CD4-positive, alpha-beta T cell (primary cell): ENCODE data around the gene CPO. TPM values are rescaled to one million over a fixed set of nuclear protein-coding genes. Genes with fewer than 3 reads are reported as not detected.

Experiments used
- ATAC-seq: fragments of 200-7000 bp; cut with Tn5 transposase; one replicate; pipeline ENCODE4 v1.10.0; 2022; ENCODE audit warnings: mild to moderate bottlenecking; ENCODE audit not compliant: poor library complexity
- CTCF ChIA-PET: fragments of 350-600 bp; sonication (Branson Sonifier 250); formaldehyde crosslinking; loops from one replicate; lab custom pipeline; 2021; ENCODE audit warnings: antibody characterized with exemption, inconsistent platforms; lab: Charles Lee
- POLR2A ChIA-PET: fragments of 350-600 bp; sonication (Branson Sonifier 250); formaldehyde crosslinking; loops from one replicate; lab custom pipeline; 2021; ENCODE audit warnings: antibody characterized with exemption, inconsistent platforms; lab: Charles Lee
- DNase-seq, 14 experiments: peaks; one replicate each; pipeline ENCODE4 v3.0.0-alpha.2; 2013 to 2020; ENCODE audit warnings: mixed read lengths in 2 of 14
- H3K27ac ChIP-seq, 2 donors: one replicate each; pipeline versions ENCODE4 v1.5.1 to v1.7.0; 2013; ENCODE audit warnings: low read length in 2 of 2, low read depth in 1 of 2, mild to moderate bottlenecking in 1 of 2
- H3K27me3 ChIP-seq, 2 experiments: 1 replicate in 1 of 2; 2 replicates in 1 of 2; pipeline versions ENCODE4 v1.6.1 to v1.7.0; 2013; ENCODE audit warnings: low read length in 2 of 2, control low read depth in 1 of 2, mild to moderate bottlenecking in 1 of 2, moderate library complexity in 1 of 2; ENCODE audit not compliant: insufficient read depth in 2 of 2, control insufficient read depth in 1 of 2
- H3K36me3 ChIP-seq: one replicate; pipeline ENCODE4 v1.6.1; 2013; ENCODE audit warnings: low read length, control low read depth; ENCODE audit not compliant: insufficient read depth
- H3K4me1 ChIP-seq: one replicate; pipeline ENCODE4 v1.6.1; 2013; ENCODE audit warnings: low read length, control low read depth; ENCODE audit not compliant: insufficient read depth
- H3K4me3 ChIP-seq: one replicate; pipeline ENCODE4 v1.5.1; 2013; ENCODE audit warnings: mild to moderate bottlenecking, low read length, moderate library complexity
- H3K9me3 ChIP-seq, 2 experiments: 1 replicate in 1 of 2; 2 replicates in 1 of 2; pipeline versions ENCODE4 v1.6.1 to v1.7.0; 2013; ENCODE audit warnings: low read length in 2 of 2, mild to moderate bottlenecking in 2 of 2, control low read depth in 1 of 2, moderate library complexity in 1 of 2; ENCODE audit not compliant: control insufficient read depth in 1 of 2, insufficient read depth in 1 of 2
- H3K27ac Mint-ChIP-seq: one replicate; pipeline ENCODE4 v1.8.0; 2020; ENCODE audit warnings: mixed read lengths
- H3K27me3 Mint-ChIP-seq: one replicate; pipeline ENCODE4 v1.8.0; 2021; ENCODE audit warnings: mixed read lengths
- H3K36me3 Mint-ChIP-seq: one replicate; pipeline ENCODE4 v1.8.0; 2021; ENCODE audit warnings: low read depth, mixed read lengths
- H3K4me1 Mint-ChIP-seq: one replicate; pipeline ENCODE4 v1.8.0; 2021; ENCODE audit warnings: low read depth, mixed read lengths
- H3K4me3 Mint-ChIP-seq: one replicate; pipeline ENCODE4 v1.8.0; 2020; ENCODE audit warnings: mild to moderate bottlenecking, mixed read lengths
- H3K9me3 Mint-ChIP-seq: one replicate; pipeline ENCODE4 v1.8.0; 2020; ENCODE audit warnings: mixed read lengths
- CTCF ChIP-seq: fragments of 200-600 bp; IDR thresholded peaks from one replicate; pipeline ENCODE4 v1.8.0; 2022; ENCODE audit warnings: antibody characterized with exemption, mild to moderate bottlenecking
- intact Hi-C, 2 experiments: fragments of 100-400 bp; cut with DNase I in 1 of 2; cut with micrococcal nuclease in 1 of 2; formaldehyde crosslinking; loops; one replicate each; pipeline versions ENCODE4 v1.15.1 to v1.9.0; 2023 to 2025; cut with DNase I, micrococcal nuclease
- total RNA-seq, 174 experiments: library from RNA in 2 of 174; stranded (reverse) in 2 of 174; gene quantifications; one replicate each; pipeline ENCODE4 v1.2.3 and lab custom pipeline; 2021 to 2026

Gene CPO
- total RNA-seq, 2 experiments from 2014 or later: not detected

DNA sequence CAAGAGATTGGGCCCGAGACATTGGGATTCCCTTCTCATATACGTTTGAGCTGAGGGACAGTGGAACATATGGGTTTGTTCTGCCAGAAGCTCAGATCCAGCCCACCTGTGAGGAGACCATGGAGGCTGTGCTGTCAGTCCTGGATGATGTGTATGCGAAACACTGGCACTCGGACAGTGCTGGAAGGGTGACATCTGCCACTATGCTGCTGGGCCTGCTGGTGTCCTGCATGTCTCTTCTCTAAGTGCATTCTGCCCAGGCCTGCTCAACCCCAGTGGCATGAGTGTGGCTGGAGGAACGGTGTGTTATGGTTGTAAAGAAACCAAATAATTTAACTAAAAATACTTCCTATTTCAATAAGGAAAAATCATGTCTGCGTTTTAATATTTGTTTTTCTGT, 29.9 kb downstream of the CPO start:
- intact Hi-C loops: no loop called here
- no peak for ATAC-seq

DNA sequence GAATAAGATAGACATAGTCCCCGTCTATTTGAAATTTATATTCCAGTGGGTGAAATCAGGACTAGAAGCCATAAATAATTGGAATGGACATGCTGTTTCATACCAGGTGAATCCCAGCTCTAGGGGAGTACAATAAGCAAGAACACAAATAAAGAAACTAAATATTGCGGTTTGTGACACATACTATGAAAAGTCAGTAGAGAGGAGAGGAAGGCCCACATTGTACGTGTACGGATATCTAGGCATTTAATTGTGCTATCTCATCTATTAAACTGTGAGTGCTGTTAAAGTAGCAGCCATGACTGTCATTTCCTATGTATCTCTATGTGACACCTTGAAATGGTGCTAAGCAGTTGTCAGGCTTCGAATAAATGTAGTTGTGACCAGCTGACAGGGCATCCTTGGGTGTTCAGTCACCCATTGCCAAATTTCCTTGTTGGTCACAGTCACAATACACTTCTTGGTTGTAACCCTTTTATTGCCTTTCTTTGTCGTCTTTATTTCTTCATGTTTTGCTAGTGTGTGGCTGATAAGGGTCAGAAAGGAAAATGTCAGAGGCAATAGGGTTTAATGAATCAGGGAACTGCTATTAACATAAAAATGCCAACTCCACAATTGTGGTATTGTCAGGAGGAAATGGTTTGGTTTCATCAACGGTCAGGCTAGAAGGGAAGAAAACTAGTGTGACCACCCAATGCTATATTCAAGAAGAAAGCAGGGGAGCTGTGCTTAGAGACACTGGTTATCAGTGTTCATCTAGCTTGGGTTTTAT, 31.5 kb downstream of the CPO start:
- H3K27me3 ChIP-seq: no peaks in the 10 kb centered on the region
- Mint-ChIP-seq H3K9me3 (no peaks in the 10 kb centered on the region), H3K27me3 (peaks cover 8% of the 10 kb centered on the region), H3K4me1 (no peaks in the 10 kb centered on the region), H3K4me3 (no peak overlapping the region), H3K27ac (no peak overlapping the region), H3K36me3 (no peaks in the 10 kb centered on the region)
- H3K9me3 ChIP-seq: no peaks in the 10 kb centered on the region
- H3K4me3 ChIP-seq: no peak overlapping the region
- ChIA-PET POLR2A (no interaction called here), CTCF (no interaction called here)
- no peaks in the 10 kb centered on the region for H3K4me1 ChIP-seq
- TF ChIP-seq CTCF: no peak
- intact Hi-C loops: no loop called here
- ATAC-seq: no peak
- H3K36me3 ChIP-seq: no peaks in the 10 kb centered on the region
- no peak for DNase-seq
- no peak overlapping the region for H3K27ac ChIP-seq

More for the DNA sequence above, 29.9 kb downstream of the CPO start:
- Histone ChIP-seq H3K27me3 (no peaks in the 10 kb centered on the region), H3K4me3 (no peak overlapping the region), H3K27ac (no peak overlapping the region), H3K9me3 (no peaks in the 10 kb centered on the region), H3K36me3 (no peaks in the 10 kb centered on the region), H3K4me1 (no peaks in the 10 kb centered on the region)
- POLR2A ChIA-PET: no interaction called here
- Mint-ChIP-seq H3K27ac (no peak overlapping the region), H3K4me1 (no peaks in the 10 kb centered on the region), H3K9me3 (no peaks in the 10 kb centered on the region), H3K27me3 (peaks cover 3% of the 10 kb centered on the region), H3K36me3 (no peaks in the 10 kb centered on the region), H3K4me3 (no peak overlapping the region)
- no peak for TF ChIP-seq CTCF
- CTCF ChIA-PET: no interaction called here
- no peak for DNase-seq

- H3K27me3 Mint-ChIP-seq: peaks cover 8% of the 10 kb centered on the region
- H3K4me3 ChIP-seq: no peak overlapping the region
- H3K4me1 Mint-ChIP-seq: no peaks in the 10 kb centered on the region
- H3K4me3 Mint-ChIP-seq: no peak overlapping the region
- intact Hi-C loops: no loop called here
- no peaks in the 10 kb centered on the region for H3K9me3 Mint-ChIP-seq
- CTCF ChIA-PET: no interaction called here
- H3K27me3 ChIP-seq: no peaks in the 10 kb centered on the region
- no peaks in the 10 kb centered on the region for H3K9me3 ChIP-seq
- no peaks in the 10 kb centered on the region for H3K36me3 ChIP-seq
- H3K36me3 Mint-ChIP-seq: no peaks in the 10 kb centered on the region
- no peaks in the 10 kb centered on the region for H3K4me1 ChIP-seq
- no peak for DNase-seq
- no peak for ATAC-seq
- no peak overlapping the region for H3K27ac ChIP-seq
- POLR2A ChIA-PET: no interaction called here
- H3K27ac Mint-ChIP-seq: no peak overlapping the region
- TF ChIP-seq CTCF: no peak
Measured at GRCh38 chr2:206971805-206972204, 32.5 kb downstream of the CPO start.
